ENCODE data around the gene MMD.

- TF ChIP-seq CTCF (IDR thresholded peaks at IDR 0.05): no peak
- no peak for TF ChIP-seq POLR2A (IDR thresholded peaks at IDR 0.05)
Measured at GRCh38 chr17:55345132-55345531, 76.5 kb downstream of the MMD start.

Measured in testis (tissue), 2 donors.